PC-9 (cell line): ENCODE data around the gene PLIN4. TPM values are rescaled to one million over a fixed set of nuclear protein-coding genes. Genes with fewer than 3 reads are reported as not detected.

Source experiments
- BruUV-seq: library from RNA; stranded (reverse); fragments of 400-500 nt; replicated peaks from 2 replicates; lab custom pipeline; 2021; lab: Mats Ljungman, UMichigan
- CTCF ChIA-PET: fragments of 300-600 bp; sonication (Branson Sonifier 250); formaldehyde crosslinking; loops from one replicate; lab custom pipeline; 2022; ENCODE audit warnings: antibody characterized with exemption; lab: Charles Lee
- POLR2A ChIA-PET: fragments of 300-600 bp; sonication (Branson Sonifier 250); formaldehyde crosslinking; loops from one replicate; lab custom pipeline; 2022; ENCODE audit warnings: antibody characterized with exemption; ENCODE audit not compliant: unreplicated experiment; lab: Charles Lee
- DNase-seq, 2 experiments: peaks; one replicate each; pipeline versions ENCODE4 v3.0.0 to v3.0.0-alpha.2; 2015 to 2022; ENCODE audit warnings: mixed read lengths in 1 of 2
- H2AFZ ChIP-seq: fragments of 200-600 bp; sonication (generic); 2 replicates; pipeline ENCODE4 v1.8.1; 2017; ENCODE audit warnings: antibody characterized with exemption
- H3F3A ChIP-seq: fragments of 200-600 bp; sonication (generic); 2 replicates; pipeline ENCODE4 v1.8.1; 2017; ENCODE audit warnings: antibody characterized with exemption, mild to moderate bottlenecking, low read depth; ENCODE audit not compliant: insufficient read depth
- H3K27ac ChIP-seq: fragments of 200-600 bp; sonication (generic); 2 replicates; pipeline ENCODE4 v1.6.1; 2016; ENCODE audit warnings: mixed run types
- H3K27me3 ChIP-seq: fragments of 200-600 bp; sonication (generic); 2 replicates; pipeline ENCODE4 v1.6.1; 2016; ENCODE audit warnings: low read depth, mixed run types; ENCODE audit not compliant: insufficient read depth
- H3K36me3 ChIP-seq: fragments of 200-600 bp; sonication (generic); 2 replicates; pipeline ENCODE4 v1.6.1; 2016; ENCODE audit warnings: low read depth, mixed run types
- H3K4me1 ChIP-seq: fragments of 200-600 bp; sonication (generic); replicated peaks from 2 replicates; pipeline ENCODE4 v1.6.1; 2016; ENCODE audit warnings: mixed run types; ENCODE audit not compliant: insufficient read depth
- H3K4me2 ChIP-seq: fragments of 200-600 bp; sonication (generic); 2 replicates; pipeline ENCODE4 v1.6.1; 2017; ENCODE audit warnings: mixed run types
- H3K4me3 ChIP-seq: fragments of 200-600 bp; sonication (generic); 2 replicates; pipeline ENCODE4 v1.6.1; 2016; ENCODE audit warnings: mixed run types
- H3K79me2 ChIP-seq: fragments of 200-600 bp; sonication (generic); 2 replicates; pipeline ENCODE4 v1.6.1; 2017; ENCODE audit warnings: low read depth, mixed run types
- H3K9me2 ChIP-seq: fragments of 200-600 bp; sonication (generic); 2 replicates; pipeline ENCODE4 v1.8.1; 2017; ENCODE audit warnings: mild to moderate bottlenecking; ENCODE audit not compliant: insufficient read depth
- H3K9me3 ChIP-seq: fragments of 200-600 bp; sonication (generic); 2 replicates; pipeline ENCODE4 v1.8.1; 2016; ENCODE audit warnings: low read depth; ENCODE audit not compliant: insufficient read depth
- H4K20me1 ChIP-seq: fragments of 200-600 bp; sonication (generic); 2 replicates; pipeline ENCODE4 v1.8.1; 2017; ENCODE audit not compliant: insufficient read depth
- CTCF ChIP-seq: fragments of 200-600 bp; sonication (generic); conservative IDR thresholded peaks from 2 replicates; pipeline ENCODE4 v1.6.1; 2017; ENCODE audit warnings: mixed run types, antibody characterized with exemption, mild to moderate bottlenecking, moderate library complexity
- EZH2 ChIP-seq: fragments of 200-600 bp; sonication (generic); IDR thresholded peaks from 2 replicates; pipeline ENCODE4 v1.8.0; 2017; ENCODE audit warnings: antibody characterized with exemption, low read depth
- intact Hi-C: fragments of 100-400 bp; cut with micrococcal nuclease; formaldehyde crosslinking; loops from one replicate; pipeline ENCODE4 v1.10.0; 2022; ENCODE audit not compliant: unreplicated experiment
- total RNA-seq: library from RNA; stranded (reverse); gene quantifications from 2 replicates; pipeline ENCODE4 v1.2.3, GENCODE V29; 2021

The PLIN4 gene
- total RNA-seq, 1 experiment from 2014 or later, result 1.6 TPM

- DNase-seq, result no peak
- POLR2A ChIA-PET, result no interaction called here
Measured at GRCh38 chr19:4455719-4456475, 62.4 kb downstream of the PLIN4 start.

GRCh38 chr19:4454747-4455718 is 63.3 kb downstream of the PLIN4 start:
- Histone ChIP-seq H3F3A (peaks cover 6% of the 10 kb centered on the region; the same call in 1 of the 2 replicates), H3K79me2 (peaks cover 20% of the 10 kb centered on the region), H3K4me3 (no peak overlapping the region), H2AFZ (no peak overlapping the region), H3K9me2 (no peaks in the 10 kb centered on the region), H3K4me2 (no peak overlapping the region), H3K9me3 (no peaks in the 10 kb centered on the region), H3K36me3 (no peaks in the 10 kb centered on the region), H3K27ac (no peak overlapping the region), H4K20me1 (peaks cover 11% of the 10 kb centered on the region), H3K27me3 (no peaks in the 10 kb centered on the region), H3K4me1 (no peaks in the 10 kb centered on the region)
- no TSS peak for BruUV-seq
- CTCF ChIA-PET, result no interaction called here
- DNase-seq, result no peak
- intact Hi-C loops, result loop anchor here (5.0 kb wide), 1 partner anchor 182 kb away; the partner anchor contains the start of gene TNFAIP8L1
- TF ChIP-seq CTCF (no peak), EZH2 (no peak)
- POLR2A ChIA-PET, result no interaction called here

More at GRCh38 chr19:4455719-4456475, 62.4 kb downstream of the PLIN4 start:
- Histone ChIP-seq H2AFZ (no peak overlapping the region), H3K27me3 (no peaks in the 10 kb centered on the region), H3F3A (peaks cover 6% of the 10 kb centered on the region; the same call in 1 of the 2 replicates), H3K36me3 (no peaks in the 10 kb centered on the region), H3K9me2 (no peaks in the 10 kb centered on the region), H3K4me1 (no peaks in the 10 kb centered on the region), H3K79me2 (peaks cover 20% of the 10 kb centered on the region), H3K27ac (no peak overlapping the region), H3K4me3 (peak overlapping the region; percentile 64; the same call in 1 of the 2 replicates), H3K9me3 (no peaks in the 10 kb centered on the region), H3K4me2 (peak overlapping the region; percentile 74), H4K20me1 (peaks cover 11% of the 10 kb centered on the region)
- intact Hi-C loops, result loop anchor here (5.0 kb wide), 1 partner anchor 181 kb away; the partner anchor contains the start of gene TNFAIP8L1
- CTCF ChIA-PET, result interaction anchor here (0.7 kb wide), 1 partner anchor 185 kb away, joined by 4 read pairs; no protein-coding TSS in a partner anchor
- no peak for TF ChIP-seq EZH2
- no peak for TF ChIP-seq CTCF
- no TSS peak for BruUV-seq
